Karpas-422 (cell line): ENCODE data around the gene MYB. TPM values are rescaled to one million over a fixed set of nuclear protein-coding genes. Genes with fewer than 3 reads are reported as not detected.

Source experiments
- DNase-seq: peaks from one replicate; pipeline ENCODE4 v3.0.0-alpha.2; 2015
- H2AFZ ChIP-seq: fragments of 200-600 bp; sonication (generic); 2 replicates; pipeline ENCODE4 v1.6.1; 2014; ENCODE audit warnings: antibody characterized with exemption, low read length, mixed read lengths
- H3K27ac ChIP-seq: fragments of 200-600 bp; sonication (generic); 2 replicates; pipeline ENCODE4 v1.5.1; 2014; ENCODE audit warnings: mild to moderate bottlenecking, low read length, moderate library complexity
- H3K27me3 ChIP-seq: fragments of 200-600 bp; sonication (generic); 2 replicates; pipeline ENCODE4 v1.6.1; 2014; ENCODE audit warnings: low read length, mixed read lengths
- H3K36me3 ChIP-seq: fragments of 200-600 bp; sonication (generic); 2 replicates; pipeline ENCODE4 v1.6.1; 2014; ENCODE audit warnings: low read length, mixed read lengths; ENCODE audit not compliant: insufficient read depth
- H3K4me1 ChIP-seq: fragments of 200-600 bp; sonication (generic); 2 replicates; pipeline ENCODE4 v1.6.1; 2014; ENCODE audit warnings: mild to moderate bottlenecking, low read length, mixed read lengths
- H3K4me2 ChIP-seq: fragments of 200-600 bp; sonication (generic); 2 replicates; pipeline ENCODE4 v1.6.1; 2014; ENCODE audit warnings: low read length, low read depth, mild to moderate bottlenecking; ENCODE audit not compliant: poor library complexity, severe bottlenecking
- H3K4me3 ChIP-seq: fragments of 200-600 bp; sonication (generic); 2 replicates; pipeline ENCODE4 v1.5.1; 2014; ENCODE audit warnings: mild to moderate bottlenecking, antibody characterized with exemption, low read length, mixed read lengths
- H3K79me2 ChIP-seq: fragments of 200-600 bp; sonication (generic); 2 replicates; pipeline ENCODE4 v1.6.1; 2014; ENCODE audit warnings: mild to moderate bottlenecking, low read length, mixed read lengths
- H3K9ac ChIP-seq: fragments of 200-600 bp; sonication (generic); 2 replicates; pipeline ENCODE4 v1.6.0; 2014; ENCODE audit warnings: low read length
- H3K9me2 ChIP-seq: fragments of 200-600 bp; sonication (generic), shearing (Covaris generic); replicated peaks from 2 replicates; pipeline ENCODE4 v1.6.0; 2014; ENCODE audit warnings: mild to moderate bottlenecking, low read length, moderate library complexity; ENCODE audit not compliant: insufficient read depth
- H3K9me3 ChIP-seq: fragments of 300-700, 200-600 bp; sonication (generic); 2 replicates; pipeline ENCODE4 v1.6.1; 2014; ENCODE audit warnings: low read length, mixed read lengths
- H4K20me1 ChIP-seq: fragments of 200-600 bp; sonication (generic); 2 replicates; pipeline ENCODE4 v1.6.1; 2014; ENCODE audit warnings: mild to moderate bottlenecking, antibody characterized with exemption, low read length, low read depth; ENCODE audit not compliant: insufficient read depth
- total RNA-seq: library from RNA; depleted of rRNA; stranded (reverse); fragments of >200 nt; shearing (Covaris generic); gene quantifications from 2 replicates; pipeline ENCODE4 v1.2.3, GENCODE V29; 2014; ENCODE audit warnings: low replicate concordance

The MYB gene
- total RNA-seq, 1 experiment from 2014 or later, result 11.8 TPM

DNA sequence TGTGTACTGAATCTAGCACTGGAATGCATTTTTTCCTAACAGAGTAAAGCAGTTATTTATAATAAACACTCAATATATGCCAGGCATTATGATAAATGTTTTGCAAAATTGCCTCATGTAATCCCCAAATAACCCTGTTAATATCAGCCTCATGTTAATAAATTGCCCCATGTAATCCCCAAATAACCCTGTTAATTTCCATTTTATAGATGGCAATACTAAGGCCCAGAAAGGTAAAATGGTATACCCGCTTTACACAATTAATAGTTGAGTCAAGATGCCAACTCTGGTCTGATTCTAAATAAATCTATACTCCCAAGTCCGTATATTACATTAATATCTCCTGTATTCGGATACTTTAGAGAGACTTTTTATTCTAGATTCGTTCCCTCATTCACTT is 6.3 kb downstream of the MYB start:
- H3K79me2 ChIP-seq, result peaks cover 7% of the 10 kb centered on the region; the same call in 1 of the 2 replicates
- no peak overlapping the region for H3K9ac ChIP-seq

DNA sequence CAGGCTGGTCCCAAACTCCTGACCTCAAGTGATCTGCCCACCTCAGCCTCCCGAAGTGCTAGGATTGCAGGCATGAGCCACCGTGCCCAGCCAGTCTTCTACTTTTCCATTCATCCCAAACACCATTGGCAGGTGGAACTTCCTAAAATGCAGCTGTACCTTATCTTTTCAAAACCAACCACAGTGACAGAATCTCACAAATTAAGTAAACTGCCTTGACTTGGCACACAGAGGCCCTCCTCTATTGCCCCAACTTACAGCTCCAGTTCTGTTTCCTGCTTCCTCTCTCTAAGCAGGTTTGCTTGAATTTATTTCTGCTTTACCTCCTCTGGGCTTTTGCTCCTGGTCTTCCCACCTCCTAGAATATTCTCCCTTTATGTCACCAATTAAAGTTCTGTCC is 7.6 kb downstream of the MYB start:
- Histone ChIP-seq H3K36me3 (peaks cover 4% of the 10 kb centered on the region; the same call in 1 of the 2 replicates), H3K4me2 (no peak overlapping the region), H3K9me3 (no peaks in the 10 kb centered on the region), H2AFZ (no peak overlapping the region), H3K4me3 (no peak overlapping the region), H3K4me1 (peaks cover 27% of the 10 kb centered on the region), H3K9ac (no peak overlapping the region), H3K27ac (no peak overlapping the region), H3K27me3 (no peaks in the 10 kb centered on the region), H3K9me2 (no peaks in the 10 kb centered on the region), H3K79me2 (peaks cover 7% of the 10 kb centered on the region; the same call in 1 of the 2 replicates), H4K20me1 (no peaks in the 10 kb centered on the region)
- DNase-seq, result no peak

More for the DNA sequence above, 6.3 kb downstream of the MYB start:
- peaks cover 34% of the 10 kb centered on the region for H3K4me1 ChIP-seq
- H3K9me2 ChIP-seq, result no peaks in the 10 kb centered on the region
- H3K4me3 ChIP-seq, result no peak overlapping the region
- no peak overlapping the region for H3K27ac ChIP-seq
- DNase-seq, result no peak
- H3K4me2 ChIP-seq, result no peak overlapping the region
- no peak overlapping the region for H2AFZ ChIP-seq
- H4K20me1 ChIP-seq, result no peaks in the 10 kb centered on the region
- H3K36me3 ChIP-seq, result peaks cover 4% of the 10 kb centered on the region; the same call in 1 of the 2 replicates
- no peaks in the 10 kb centered on the region for H3K27me3 ChIP-seq
- no peaks in the 10 kb centered on the region for H3K9me3 ChIP-seq

DNA sequence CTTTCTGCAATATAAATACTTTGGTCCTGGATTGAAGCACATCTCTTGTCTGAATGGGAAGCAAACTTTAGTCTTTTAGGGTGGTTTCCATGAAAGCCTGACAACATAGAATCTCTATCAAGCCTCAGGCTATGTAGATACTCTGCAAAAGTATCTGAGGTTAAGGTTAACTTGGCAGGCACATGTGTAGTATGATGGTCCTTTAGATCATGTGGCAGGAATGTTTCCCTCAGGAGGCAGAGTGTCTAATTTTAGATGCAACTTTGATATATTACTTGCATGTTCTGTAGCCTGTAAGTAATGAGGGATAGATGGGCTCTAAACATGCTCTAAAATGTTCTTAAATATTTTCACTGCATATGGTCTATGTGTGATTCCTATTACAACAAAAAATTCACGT is 8.2 kb downstream of the MYB start:
- Histone ChIP-seq H3K79me2 (peaks cover 7% of the 10 kb centered on the region; the same call in 1 of the 2 replicates), H3K4me1 (peaks cover 21% of the 10 kb centered on the region), H3K4me3 (no peak overlapping the region), H3K9me2 (no peaks in the 10 kb centered on the region), H3K4me2 (no peak overlapping the region), H4K20me1 (no peaks in the 10 kb centered on the region), H3K9me3 (no peaks in the 10 kb centered on the region), H3K27me3 (no peaks in the 10 kb centered on the region), H3K9ac (no peak overlapping the region), H2AFZ (no peak overlapping the region), H3K36me3 (peaks cover 4% of the 10 kb centered on the region; the same call in 1 of the 2 replicates), H3K27ac (no peak overlapping the region)
- no peak for DNase-seq

DNA sequence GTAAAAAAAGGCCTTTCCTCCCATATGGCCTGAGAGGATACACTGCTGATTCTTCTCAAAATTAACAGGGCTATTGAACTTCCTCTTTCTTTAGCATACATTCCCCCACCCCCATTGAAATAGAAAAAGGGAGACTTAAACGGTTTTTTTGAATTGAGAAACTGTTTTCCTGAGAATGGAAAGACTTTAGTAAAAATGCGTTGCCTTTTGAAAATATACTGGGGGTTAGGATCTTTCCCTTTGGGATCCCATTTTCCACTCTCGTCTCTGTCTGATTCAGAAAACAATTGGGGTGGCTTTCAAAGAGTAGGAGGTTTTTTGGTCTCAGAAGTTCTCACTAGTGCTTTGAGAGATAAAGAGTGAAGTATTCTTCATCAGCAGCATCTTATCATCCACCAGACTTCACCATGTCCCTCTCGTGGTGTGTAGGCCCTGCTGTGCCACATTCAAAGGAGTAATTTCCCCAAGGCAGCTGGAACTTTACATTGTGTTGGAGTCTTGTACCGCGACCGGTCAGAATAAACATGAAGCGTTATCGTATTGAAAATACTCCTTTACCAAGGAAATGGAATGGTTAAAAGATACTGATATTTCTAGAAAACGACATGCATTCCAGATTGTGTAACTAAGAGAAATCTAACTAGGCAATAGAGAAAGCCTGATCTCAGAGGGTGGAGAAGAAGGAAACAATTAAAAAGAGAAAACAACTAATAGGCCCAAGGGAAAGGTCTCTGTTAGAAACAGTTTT is 10.6 kb downstream of the MYB start:
- H2AFZ ChIP-seq, result peak overlapping the region; percentile 79; the same call in 1 of the 2 replicates
- peaks cover 4% of the 10 kb centered on the region; the same call in 1 of the 2 replicates for H3K36me3 ChIP-seq
- no peaks in the 10 kb centered on the region for H3K79me2 ChIP-seq
- no peaks in the 10 kb centered on the region for H3K9me3 ChIP-seq
- H3K4me2 ChIP-seq, result peak overlapping the region; percentile 18
- H3K4me3 ChIP-seq, result no peak overlapping the region
- H3K27ac ChIP-seq, result peak overlapping the region; percentile 65
- no peaks in the 10 kb centered on the region for H3K9me2 ChIP-seq
- peak; percentile 74 for DNase-seq
- H3K27me3 ChIP-seq, result no peaks in the 10 kb centered on the region
- H4K20me1 ChIP-seq, result no peaks in the 10 kb centered on the region
- no peak overlapping the region for H3K9ac ChIP-seq
- H3K4me1 ChIP-seq, result peaks cover 20% of the 10 kb centered on the region

DNA sequence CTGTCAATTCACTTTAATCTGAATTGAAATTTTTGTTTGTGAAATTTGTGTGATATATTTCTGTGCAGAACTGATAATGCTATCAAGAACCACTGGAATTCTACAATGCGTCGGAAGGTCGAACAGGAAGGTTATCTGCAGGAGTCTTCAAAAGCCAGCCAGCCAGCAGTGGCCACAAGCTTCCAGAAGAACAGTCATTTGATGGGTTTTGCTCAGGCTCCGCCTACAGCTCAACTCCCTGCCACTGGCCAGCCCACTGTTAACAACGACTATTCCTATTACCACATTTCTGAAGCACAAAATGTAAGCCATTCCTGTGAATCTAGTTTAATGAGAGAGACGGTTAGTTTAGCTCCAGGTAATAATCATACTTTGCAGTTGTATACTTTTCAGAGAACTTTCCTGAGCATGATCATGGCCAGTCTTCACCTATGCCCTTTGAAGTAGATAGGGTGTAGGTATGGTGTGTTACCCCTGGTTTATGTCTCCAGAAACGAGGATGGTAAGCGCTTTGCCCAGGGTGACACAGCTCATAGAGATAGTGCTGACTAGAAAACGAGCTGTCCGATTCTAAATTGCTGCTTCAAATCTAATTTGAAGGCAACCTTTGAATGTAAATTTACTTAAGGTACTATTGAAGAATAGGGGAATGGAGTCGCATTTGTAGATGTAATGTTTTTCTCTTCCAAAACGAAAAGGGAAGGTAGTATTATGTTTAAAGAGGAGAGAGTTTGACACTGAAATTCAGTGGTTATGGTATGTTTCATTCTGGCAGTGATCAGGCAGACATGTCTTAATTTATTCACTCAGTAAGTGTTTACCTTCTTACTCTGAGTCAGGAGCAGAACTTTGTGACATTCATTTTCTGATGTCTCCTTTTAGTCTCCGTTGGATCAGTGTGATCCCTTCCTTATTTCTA is 11.4 kb downstream of the MYB start:
- Histone ChIP-seq H3K9me2 (no peaks in the 10 kb centered on the region), H3K79me2 (no peaks in the 10 kb centered on the region), H3K4me2 (no peak overlapping the region), H3K9me3 (no peaks in the 10 kb centered on the region), H3K4me1 (peaks cover 20% of the 10 kb centered on the region), H3K9ac (no peak overlapping the region), H3K27ac (no peak overlapping the region), H4K20me1 (no peaks in the 10 kb centered on the region), H2AFZ (no peak overlapping the region), H3K36me3 (peaks cover 4% of the 10 kb centered on the region; the same call in 1 of the 2 replicates), H3K4me3 (no peak overlapping the region), H3K27me3 (no peaks in the 10 kb centered on the region)
- DNase-seq, result no peak

DNA sequence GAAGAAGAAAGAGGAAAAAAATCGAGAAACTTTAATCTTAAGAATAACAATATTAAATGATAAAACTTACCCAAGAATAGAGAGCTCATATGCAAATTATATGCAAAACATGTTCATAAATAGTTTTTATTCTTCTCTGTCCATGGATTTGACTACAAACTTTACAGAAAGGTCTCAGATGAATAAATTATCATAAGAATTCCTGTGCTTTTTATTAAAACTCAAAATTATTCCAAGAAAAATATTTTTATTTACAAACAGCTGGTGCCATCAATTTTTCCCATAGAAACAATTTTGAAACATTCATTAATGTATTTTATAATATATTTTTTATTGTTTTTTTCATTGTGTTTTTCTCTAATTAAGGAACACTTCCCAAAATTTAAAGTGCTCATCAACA is 12.1 kb downstream of the MYB start:
- Histone ChIP-seq H3K36me3 (peaks cover 4% of the 10 kb centered on the region; the same call in 1 of the 2 replicates), H4K20me1 (no peaks in the 10 kb centered on the region)

DNA sequence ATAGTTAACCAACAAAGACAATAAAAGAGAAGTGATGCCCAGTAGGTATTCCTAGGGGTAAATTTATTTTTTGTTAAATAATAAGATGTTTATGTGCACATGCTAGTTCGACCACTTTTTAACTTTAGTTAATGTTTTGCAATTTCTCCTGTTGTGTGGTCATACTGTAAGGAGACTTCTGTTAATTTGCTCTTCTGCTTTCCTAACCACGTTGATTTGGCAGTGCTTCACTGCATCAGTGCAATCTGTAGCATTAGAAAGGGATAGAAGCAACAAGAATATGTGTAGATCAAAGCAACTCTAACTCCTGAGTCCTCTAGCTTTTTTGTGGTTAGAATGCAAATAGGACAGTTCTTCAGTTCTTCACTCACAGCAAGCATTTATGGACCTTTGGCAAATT is 13.9 kb downstream of the MYB start:
- Histone ChIP-seq H4K20me1 (no peaks in the 10 kb centered on the region), H3K27me3 (no peaks in the 10 kb centered on the region), H3K4me2 (no peak overlapping the region), H3K79me2 (no peaks in the 10 kb centered on the region), H3K36me3 (peaks cover 4% of the 10 kb centered on the region; the same call in 1 of the 2 replicates), H3K9me3 (no peaks in the 10 kb centered on the region), H3K4me1 (peaks cover 20% of the 10 kb centered on the region), H2AFZ (no peak overlapping the region), H3K4me3 (no peak overlapping the region), H3K9me2 (no peaks in the 10 kb centered on the region), H3K27ac (no peak overlapping the region), H3K9ac (no peak overlapping the region)
- no peak for DNase-seq

More for the DNA sequence above, 12.1 kb downstream of the MYB start:
- Histone ChIP-seq H3K27me3 (no peaks in the 10 kb centered on the region), H3K79me2 (no peaks in the 10 kb centered on the region), H3K4me2 (no peak overlapping the region), H3K9me2 (no peaks in the 10 kb centered on the region), H3K4me3 (no peak overlapping the region), H3K27ac (no peak overlapping the region), H3K4me1 (peaks cover 20% of the 10 kb centered on the region), H3K9ac (no peak overlapping the region), H2AFZ (no peak overlapping the region), H3K9me3 (no peaks in the 10 kb centered on the region)
- no peak for DNase-seq

DNA sequence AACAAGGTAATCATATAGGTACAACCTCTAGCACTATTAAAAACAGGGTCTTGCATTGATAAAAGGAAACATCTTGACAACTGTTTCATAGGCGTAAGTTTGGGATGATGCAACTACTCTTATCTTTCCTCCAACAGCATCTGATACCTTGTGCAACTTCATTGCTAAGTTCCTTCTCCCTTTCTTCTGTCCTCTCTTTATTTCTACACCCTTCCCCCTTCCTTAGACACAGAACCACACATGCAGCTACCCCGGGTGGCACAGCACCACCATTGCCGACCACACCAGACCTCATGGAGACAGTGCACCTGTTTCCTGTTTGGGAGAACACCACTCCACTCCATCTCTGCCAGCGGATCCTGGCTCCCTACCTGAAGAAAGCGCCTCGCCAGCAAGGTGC is 14.4 kb downstream of the MYB start:
- Histone ChIP-seq H3K4me3 (no peak overlapping the region), H3K27me3 (no peaks in the 10 kb centered on the region), H4K20me1 (no peaks in the 10 kb centered on the region), H3K9me3 (no peaks in the 10 kb centered on the region), H3K9me2 (no peaks in the 10 kb centered on the region), H3K36me3 (peaks cover 4% of the 10 kb centered on the region; the same call in 1 of the 2 replicates), H3K9ac (no peak overlapping the region), H2AFZ (no peak overlapping the region), H3K4me2 (no peak overlapping the region), H3K27ac (no peak overlapping the region), H3K79me2 (no peaks in the 10 kb centered on the region), H3K4me1 (peaks cover 20% of the 10 kb centered on the region)
- DNase-seq, result no peak
